A549 (cell line): ENCODE results near the gene SNURF.

Experiments used
- CHD2 ChIP-seq: fragments of 150-350 bp; IDR thresholded peaks from 2 replicates; pipeline ENCODE4 v1.6.1; 2014; ENCODE audit warnings: low read length; ENCODE audit not compliant: partially characterized antibody
- CHD4 ChIP-seq: fragments of 200-600 bp; sonication (generic); IDR thresholded peaks from 2 replicates; pipeline ENCODE4 v1.6.1; 2016; ENCODE audit warnings: antibody characterized with exemption, mild to moderate bottlenecking, borderline replicate concordance
- CTCF ChIP-seq: fragments of >200 bp; sonication (Bioruptor Twin); formaldehyde crosslinking; IDR thresholded peaks from 3 replicates; pipeline ENCODE4 v1.5.1; 2016
- JUN ChIP-seq, 2 experiments: fragments of >200 bp; sonication (Bioruptor Twin); formaldehyde crosslinking; IDR thresholded peaks; 2 replicates in 1 of 2; 3 replicates in 1 of 2; pipeline ENCODE4 v1.6.1; 2016 to 2017
- KDM1A ChIP-seq: fragments of 200-600 bp; sonication (generic); IDR thresholded peaks from 2 replicates; pipeline ENCODE4 v1.6.1; 2016; ENCODE audit warnings: low read depth, mild to moderate bottlenecking
- MAZ ChIP-seq: fragments of 150-350 bp; IDR thresholded peaks from 2 replicates; pipeline ENCODE4 v1.6.1; 2014; ENCODE audit warnings: antibody characterized with exemption, low read depth, low read length, borderline replicate concordance
- POLR2A ChIP-seq: IDR thresholded peaks from 2 replicates; pipeline ENCODE4 v1.6.1; 2012; ENCODE audit warnings: mild to moderate bottlenecking, low read length
- POLR2AphosphoS2 ChIP-seq: conservative IDR thresholded peaks from 2 replicates; pipeline ENCODE4 v1.6.1; 2012; ENCODE audit warnings: low read length, improper control_type of control experiment, inconsistent platforms
- RAD21 ChIP-seq, 2 experiments: fragments of >200 bp in 1 of 2; sonication (Bioruptor Twin) in 1 of 2; formaldehyde crosslinking in 1 of 2; IDR thresholded peaks in 1 of 2; conservative IDR thresholded peaks in 1 of 2; 2 replicates in 1 of 2; 3 replicates in 1 of 2; pipeline ENCODE4 v1.6.1; 2012 to 2018; ENCODE audit warnings: inconsistent platforms in 1 of 2
- RFX5 ChIP-seq: fragments of 450-650 bp; IDR thresholded peaks from 2 replicates; pipeline ENCODE4 v1.7.1; 2014; ENCODE audit warnings: antibody characterized with exemption, mild to moderate bottlenecking, moderate library complexity
- ZNF302 ChIP-seq: fragments of 250-450 bp; sonication (Bioruptor Pico); IDR thresholded peaks from 2 replicates; pipeline ENCODE4 v1.9.0; 2021; ENCODE audit warnings: inconsistent platforms, mild to moderate bottlenecking, moderate library complexity
- TF ChIP-seq, protein P1 (sequence below): IDR thresholded peaks from 2 replicates; pipeline ENCODE4 v1.6.1; 2012

GRCh38 chr15:24956111-24956838, 1.5 kb downstream of the SNURF start:
- no peak for TF ChIP-seq CTCF
- no peak for TF ChIP-seq CHD4
- peak in 1 of 2 experiments; percentile 26; a peak in 1 of 5 replicates for TF ChIP-seq JUN (IDR thresholded peaks at IDR 0.05)
- peak; percentile 18; the same call in 1 of the 2 replicates for TF ChIP-seq POLR2A
- TF ChIP-seq, protein P1, sequence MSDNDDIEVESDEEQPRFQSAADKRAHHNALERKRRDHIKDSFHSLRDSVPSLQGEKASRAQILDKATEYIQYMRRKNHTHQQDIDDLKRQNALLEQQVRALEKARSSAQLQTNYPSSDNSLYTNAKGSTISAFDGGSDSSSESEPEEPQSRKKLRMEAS = no peak; the same call in 1 of the 2 replicates
- TF ChIP-seq RAD21 (conservative IDR thresholded peaks at IDR 0.05 in 1 of 2, IDR thresholded peaks at IDR 0.05 in 1 of 2) = no peak
- TF ChIP-seq RFX5 = no peak
- no peak for TF ChIP-seq MAZ
- TF ChIP-seq CHD2 = no peak
- no peak for TF ChIP-seq POLR2AphosphoS2
- no peak for TF ChIP-seq ZNF302
- no peak for TF ChIP-seq KDM1A
